Measurements from ENCODE around the gene GPC3.
A peak's percentile ranks its signal among the peaks of the same experiment; 100 is the strongest.
"Not testable (repeated sequence)": the region's sequence is repeated elsewhere in the genome, so short reads cannot be mapped to it uniquely, and the experiment has no call there.

Gene GPC3

DNA sequence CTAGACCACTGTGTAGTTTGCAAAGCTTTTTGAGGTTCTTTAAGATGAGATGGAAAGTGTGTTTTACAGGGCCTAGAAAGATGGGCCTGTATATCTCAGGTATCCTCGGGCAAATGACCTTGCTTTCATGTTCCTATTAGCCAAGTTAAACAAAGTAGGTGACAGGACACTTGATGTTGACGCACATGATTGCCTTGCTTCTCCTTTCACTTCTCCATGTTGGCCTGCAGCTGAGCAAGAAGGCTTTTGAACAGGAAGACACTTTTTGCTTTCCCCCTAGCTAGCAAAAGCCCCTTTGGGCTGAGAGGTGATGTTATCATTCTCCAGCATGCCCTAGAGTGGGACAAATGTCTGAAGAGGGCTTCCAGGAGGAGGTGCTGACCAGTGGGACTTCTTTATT lies 202.1 kb downstream of the GPC3 start:
- TF ChIP-seq, protein P1, sequence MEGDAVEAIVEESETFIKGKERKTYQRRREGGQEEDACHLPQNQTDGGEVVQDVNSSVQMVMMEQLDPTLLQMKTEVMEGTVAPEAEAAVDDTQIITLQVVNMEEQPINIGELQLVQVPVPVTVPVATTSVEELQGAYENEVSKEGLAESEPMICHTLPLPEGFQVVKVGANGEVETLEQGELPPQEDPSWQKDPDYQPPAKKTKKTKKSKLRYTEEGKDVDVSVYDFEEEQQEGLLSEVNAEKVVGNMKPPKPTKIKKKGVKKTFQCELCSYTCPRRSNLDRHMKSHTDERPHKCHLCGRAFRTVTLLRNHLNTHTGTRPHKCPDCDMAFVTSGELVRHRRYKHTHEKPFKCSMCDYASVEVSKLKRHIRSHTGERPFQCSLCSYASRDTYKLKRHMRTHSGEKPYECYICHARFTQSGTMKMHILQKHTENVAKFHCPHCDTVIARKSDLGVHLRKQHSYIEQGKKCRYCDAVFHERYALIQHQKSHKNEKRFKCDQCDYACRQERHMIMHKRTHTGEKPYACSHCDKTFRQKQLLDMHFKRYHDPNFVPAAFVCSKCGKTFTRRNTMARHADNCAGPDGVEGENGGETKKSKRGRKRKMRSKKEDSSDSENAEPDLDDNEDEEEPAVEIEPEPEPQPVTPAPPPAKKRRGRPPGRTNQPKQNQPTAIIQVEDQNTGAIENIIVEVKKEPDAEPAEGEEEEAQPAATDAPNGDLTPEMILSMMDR (IDR thresholded peaks at IDR 0.05) = no peak
- TF ChIP-seq ZFX (IDR thresholded peaks at IDR 0.05; ENCODE audit: borderline replicate concordance) = no peak
- H3K27ac ChIP-seq = no peak overlapping the region

DNA sequence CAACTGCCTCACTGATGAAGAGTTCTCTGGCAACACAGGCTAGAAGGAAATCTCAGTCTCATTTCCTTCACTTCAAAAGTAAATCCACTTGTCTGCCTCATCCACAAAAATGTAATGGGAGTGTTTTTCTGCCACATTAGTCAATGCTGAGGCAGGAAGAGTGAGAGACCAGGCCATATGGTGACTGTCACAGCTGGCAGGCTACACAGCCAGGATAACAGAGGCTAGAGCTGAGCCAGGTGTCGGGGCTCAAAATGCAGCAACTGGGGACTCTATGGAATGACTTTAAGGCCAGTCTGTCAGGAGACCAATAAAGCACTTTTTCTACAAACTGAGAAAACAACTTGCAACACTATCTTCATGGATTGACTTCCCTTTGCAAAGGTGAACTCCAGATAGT lies 204.2 kb downstream of the GPC3 start:
- no peak for TF ChIP-seq ZFX (IDR thresholded peaks at IDR 0.05; ENCODE audit: borderline replicate concordance)
- TF ChIP-seq, protein P1 (IDR thresholded peaks at IDR 0.05) = no peak
- H3K27ac ChIP-seq = no peak overlapping the region

DNA sequence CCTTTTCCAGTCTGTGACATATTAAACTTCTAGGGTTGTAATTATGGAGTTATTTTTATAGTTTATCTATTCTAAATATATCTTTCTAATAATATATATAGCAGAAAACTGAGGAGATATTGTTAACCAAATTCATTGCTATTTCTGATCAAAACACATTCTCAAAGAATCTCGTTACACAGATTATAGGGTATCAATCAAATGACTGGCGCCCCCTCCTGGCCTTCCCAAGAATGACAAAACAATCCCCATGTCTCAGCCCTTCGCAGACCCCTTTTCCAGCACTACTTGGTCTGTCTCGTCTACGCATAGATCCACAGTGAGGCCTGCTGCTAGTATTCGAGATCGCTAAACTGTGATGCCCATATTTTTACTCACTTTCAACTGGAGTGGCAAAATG lies 209.3 kb downstream of the GPC3 start:
- TF ChIP-seq ZFX (IDR thresholded peaks at IDR 0.05; ENCODE audit: borderline replicate concordance) = no peak
- TF ChIP-seq, protein P1 (IDR thresholded peaks at IDR 0.05) = peak; percentile 52
- no peak overlapping the region for H3K27ac ChIP-seq

DNA sequence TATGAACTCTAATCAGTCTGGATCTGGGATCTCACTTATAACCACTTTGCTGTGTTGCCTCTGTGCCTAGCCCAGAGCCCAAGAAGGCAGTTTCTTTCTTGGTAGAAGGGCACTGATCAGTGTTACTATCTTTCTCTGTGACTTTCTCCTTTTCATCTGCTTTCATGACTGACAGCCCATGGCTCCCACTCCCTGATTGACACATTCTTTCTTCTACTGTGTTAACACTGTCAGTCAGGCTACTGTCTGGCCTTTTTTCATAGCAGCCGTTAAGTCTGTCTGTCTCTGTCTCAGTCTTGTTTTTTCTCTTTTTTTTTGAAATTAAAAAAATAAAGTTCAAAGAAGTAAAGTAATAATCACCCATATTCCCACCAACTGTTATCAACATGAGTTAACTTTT lies 210.6 kb downstream of the GPC3 start:
- no peak overlapping the region for H3K27ac ChIP-seq
- TF ChIP-seq, protein P1 (IDR thresholded peaks at IDR 0.05) = no peak
- no peak for TF ChIP-seq ZFX (IDR thresholded peaks at IDR 0.05; ENCODE audit: borderline replicate concordance)

DNA sequence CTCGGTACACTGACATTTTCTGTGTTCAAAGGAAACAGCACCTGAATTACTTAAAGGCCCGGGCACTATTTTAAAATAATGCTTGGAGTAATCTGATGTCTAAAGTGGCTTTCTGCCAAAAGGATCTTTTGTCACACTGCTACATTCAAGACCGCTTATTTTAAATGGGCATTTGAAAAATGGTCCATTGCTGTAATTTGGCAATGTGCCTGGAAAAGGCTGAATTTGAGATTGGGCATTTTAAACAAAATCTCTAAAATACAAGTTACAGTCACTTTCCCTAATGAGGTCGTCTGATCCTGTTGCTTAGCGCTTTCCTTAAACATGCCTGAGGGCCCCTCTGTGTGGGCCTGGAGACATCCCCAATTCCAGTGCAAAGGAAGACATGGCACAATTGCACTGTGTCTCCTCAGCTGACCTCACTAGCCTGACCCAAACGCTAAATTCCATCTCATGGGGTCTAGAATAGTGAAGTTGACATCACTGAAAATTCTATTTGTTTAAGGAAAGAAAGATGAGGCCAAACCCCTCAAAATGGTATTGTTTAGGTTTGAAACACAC lies 214.2 kb downstream of the GPC3 start:
- no peak for TF ChIP-seq ZFX (IDR thresholded peaks at IDR 0.05; ENCODE audit: borderline replicate concordance)
- TF ChIP-seq, protein P1 (IDR thresholded peaks at IDR 0.05) = no peak

DNA sequence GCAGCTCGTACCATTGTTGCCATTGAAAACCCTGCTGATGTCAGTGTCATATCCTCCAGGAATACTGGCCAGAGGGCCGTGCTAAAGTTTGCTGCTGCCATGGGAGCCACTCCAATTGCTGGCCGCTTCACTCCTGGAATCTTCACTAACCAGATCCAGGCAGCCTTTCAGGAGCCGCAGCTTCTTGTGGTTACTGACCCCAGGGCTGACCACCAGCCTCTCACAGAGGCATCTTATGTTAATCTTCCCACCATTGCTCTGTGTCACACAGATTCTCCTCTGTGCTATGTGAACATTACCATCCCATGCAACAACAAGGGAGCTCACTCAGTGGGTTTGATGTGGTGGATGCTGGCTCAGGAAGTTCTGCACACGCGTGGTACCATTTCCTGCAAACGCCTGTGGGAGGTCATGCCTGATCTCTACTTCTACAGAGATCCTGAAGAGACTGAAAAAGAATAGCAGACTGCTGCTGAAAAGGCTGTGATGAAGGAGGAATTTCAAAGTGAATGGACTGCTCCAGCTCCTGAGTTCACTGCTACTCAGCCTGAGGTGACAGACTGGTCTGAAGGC lies 222.3 kb downstream of the GPC3 start:
- not testable (repeated sequence) for H3K27ac ChIP-seq

More for the DNA sequence above, 214.2 kb downstream of the GPC3 start:
- no peak overlapping the region for H3K27ac ChIP-seq

DNA sequence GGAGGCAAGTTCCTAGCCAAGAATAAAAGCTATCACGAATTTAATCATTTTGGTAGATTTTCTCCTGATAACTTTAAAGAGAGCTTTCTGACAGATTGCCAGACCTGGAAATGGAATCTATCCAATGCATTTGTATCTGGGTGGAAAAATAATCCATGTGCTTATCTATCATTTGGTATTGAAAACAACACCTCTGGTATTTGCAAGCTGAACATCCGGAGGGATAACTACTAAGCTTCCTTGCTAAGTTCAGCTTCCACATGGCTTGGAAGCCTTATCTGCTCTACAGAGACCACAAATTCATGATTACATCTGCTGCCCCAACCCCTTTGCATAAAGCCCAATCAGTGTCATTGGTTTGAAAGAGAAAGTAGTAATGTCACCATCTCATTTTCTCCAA lies 230.7 kb downstream of the GPC3 start:
- TF ChIP-seq, protein P1 (IDR thresholded peaks at IDR 0.05) = no peak
- no peak for TF ChIP-seq ZFX (IDR thresholded peaks at IDR 0.05; ENCODE audit: borderline replicate concordance)
- no peak overlapping the region for H3K27ac ChIP-seq

DNA sequence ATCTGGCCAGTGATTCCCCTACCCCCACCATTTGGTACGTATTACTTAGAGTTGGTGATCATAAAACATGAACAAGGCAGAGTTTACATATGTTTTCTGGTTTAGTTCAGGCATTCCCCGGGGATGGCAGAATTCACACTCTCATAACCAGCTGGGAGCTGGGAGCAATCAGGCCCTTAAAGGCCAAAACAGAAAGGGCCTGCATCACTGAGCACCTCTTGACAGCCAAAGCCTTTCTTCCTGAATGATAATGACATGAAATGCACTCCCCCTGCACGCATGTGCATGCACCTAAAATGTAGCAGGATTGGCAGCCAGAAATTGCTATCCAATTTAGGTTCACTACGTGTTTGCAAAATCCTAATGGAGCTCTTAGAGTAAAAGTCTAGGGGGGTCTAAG lies 235.4 kb downstream of the GPC3 start:
- no peak for TF ChIP-seq ZFX (IDR thresholded peaks at IDR 0.05; ENCODE audit: borderline replicate concordance)
- TF ChIP-seq, protein P1 (IDR thresholded peaks at IDR 0.05) = no peak

More for the DNA sequence above, 235.4 kb downstream of the GPC3 start:
- no peak overlapping the region for H3K27ac ChIP-seq
